BLaER1 treated with 17β-estradiol and CSF1 and Interleukin-3, amounts not matched to agents 10 nM and 100 nM (cell line): Measurements from ENCODE around the gene PZP.
"Not testable (repeated sequence)": the region's sequence is repeated elsewhere in the genome, so short reads cannot be mapped to it uniquely, and the experiment has no call there.

ENCODE experiments used
- H3K27ac ChIP-seq, 11 experiments: shearing (Covaris generic); formaldehyde crosslinking; 2 replicates each; pipeline ENCODE4 v1.8.1; 2022
- H3K27me3 ChIP-seq, 11 experiments: shearing (Covaris generic); formaldehyde crosslinking; 2 replicates each; pipeline ENCODE4 v1.8.1; 2022
- H3K36me3 ChIP-seq, 11 experiments: shearing (Covaris generic); formaldehyde crosslinking; 2 replicates each; pipeline ENCODE4 v1.8.1; 2022
- H3K4me1 ChIP-seq, 10 experiments: shearing (Covaris generic); formaldehyde crosslinking; 2 replicates each; pipeline ENCODE4 v1.8.1; 2022
- H3K4me2 ChIP-seq, 11 experiments: shearing (Covaris generic); formaldehyde crosslinking; 2 replicates each; pipeline ENCODE4 v1.8.1; 2022
- H3K4me3 ChIP-seq, 10 experiments: shearing (Covaris generic); formaldehyde crosslinking; 2 replicates each; pipeline ENCODE4 v1.8.1; 2022
- H3K9ac ChIP-seq, 11 experiments: shearing (Covaris generic); formaldehyde crosslinking; 2 replicates each; pipeline ENCODE4 v1.8.1; 2022
- H3K9me3 ChIP-seq, 11 experiments: shearing (Covaris generic); formaldehyde crosslinking; replicated peaks in 1 of 11; 2 replicates each; pipeline ENCODE4 v1.8.1; 2022
- H4K20me1 ChIP-seq, 11 experiments: shearing (Covaris generic); formaldehyde crosslinking; 2 replicates each; pipeline ENCODE4 v1.8.1; 2022
- Cebpa-rat ChIP-seq, 11 experiments: shearing (Covaris generic); IDR thresholded peaks; 2 replicates each; pipeline ENCODE4 v1.8.1; 2022

PZP gene

DNA sequence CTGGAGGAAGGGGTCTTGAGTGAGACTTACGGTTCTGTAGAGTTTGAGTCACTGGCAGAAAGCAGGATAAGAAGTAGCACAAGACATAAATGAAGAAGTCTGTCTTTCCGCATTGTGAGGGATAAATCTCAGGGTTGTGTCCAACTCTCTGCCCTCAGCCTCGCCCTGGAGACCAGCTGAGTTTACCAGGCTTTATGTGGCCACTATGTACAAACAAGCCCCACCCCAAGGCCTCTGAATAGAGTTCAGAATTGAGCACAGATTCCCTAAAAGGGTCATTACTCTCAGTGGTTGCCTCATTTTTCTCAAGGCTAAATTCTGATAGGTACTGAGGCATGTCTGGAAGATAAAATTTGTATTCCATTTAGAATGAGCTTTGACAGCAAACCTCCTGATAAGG is at the start of gene PZP:
Gene PZP, minus strand, starts transcription at position 167 of the 400 bp plus-strand sequence. Its CDS starts 54 bp downstream, at position 113.
- Histone ChIP-seq H3K27me3 (no peaks in the 10 kb centered on the region), H3K36me3 (no peaks in the 10 kb centered on the region), H4K20me1 (no peaks in the 10 kb centered on the region), H3K4me3 (no peak within 1 kb of the TSS), H3K4me1 (no peaks in the 10 kb centered on the region), H3K9me3 (peaks cover 0 to 5% (median 0%) of the 10 kb centered on the region in 11 experiments; a peak in 3 of 22 replicates), H3K4me2 (no peak within 1 kb of the TSS), H3K27ac (no peak within 1 kb of the TSS), H3K9ac (no peak within 1 kb of the TSS)
- TF ChIP-seq Cebpa-rat (IDR thresholded peaks at IDR 0.05) = no peak

DNA sequence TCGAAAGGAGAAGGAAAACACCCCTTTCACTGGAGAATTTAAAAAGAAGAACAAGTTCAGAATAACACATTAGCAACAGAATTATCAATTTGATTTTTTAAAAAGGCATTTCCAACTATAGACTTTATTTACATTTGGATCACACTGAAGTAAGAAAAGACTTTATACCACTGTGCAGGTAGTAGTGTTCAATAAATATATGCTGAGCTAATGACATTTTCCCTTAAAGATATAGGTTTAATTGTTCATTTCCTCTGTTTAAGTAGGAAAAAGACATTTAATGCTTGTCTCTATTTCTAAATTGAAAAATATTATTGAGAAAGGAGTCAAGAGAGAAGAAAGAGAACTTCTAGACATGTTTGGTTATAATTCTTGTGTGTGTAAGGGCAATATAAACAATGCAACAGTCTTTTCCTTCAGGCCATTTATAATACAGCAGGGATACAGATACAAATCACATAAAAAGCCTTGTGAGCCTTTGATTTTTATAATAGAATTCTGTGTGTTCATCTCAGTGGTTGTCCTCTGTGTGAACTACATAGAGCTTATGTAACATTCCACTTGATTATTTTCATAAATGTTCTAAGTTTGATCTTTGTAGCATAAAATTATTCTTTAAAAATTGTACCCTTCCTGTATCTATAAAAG is 48.7 kb upstream of the PZP start:
- Histone ChIP-seq H3K9me3 (no peaks in the 10 kb centered on the region), H3K4me1 (no peaks in the 10 kb centered on the region), H3K9ac (no peak overlapping the region), H4K20me1 (no peaks in the 10 kb centered on the region), H3K4me3 (no peak overlapping the region), H3K4me2 (no peak overlapping the region), H3K36me3 (no peaks in the 10 kb centered on the region), H3K27ac (no peak overlapping the region), H3K27me3 (no peaks in the 10 kb centered on the region)
- no peak for TF ChIP-seq Cebpa-rat (IDR thresholded peaks at IDR 0.05)

DNA sequence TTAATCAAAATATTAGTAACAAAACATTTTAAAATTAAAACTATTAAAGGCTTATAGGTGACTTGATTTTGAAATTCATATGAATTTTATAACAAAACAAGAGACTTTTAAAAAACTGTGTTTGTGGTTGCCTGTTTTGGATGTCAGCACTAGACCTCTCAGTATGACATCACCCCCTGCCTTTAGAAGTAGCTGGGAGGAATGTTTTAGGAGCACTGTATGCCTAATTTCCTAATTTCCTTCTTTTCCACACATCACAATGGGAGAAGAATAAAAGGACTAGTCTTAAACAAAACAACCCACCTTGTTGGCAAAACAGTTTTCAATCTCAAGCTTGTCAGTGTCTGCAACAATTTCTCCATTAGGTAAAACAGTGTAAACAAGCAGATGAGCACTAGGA is 48.1 kb upstream of the PZP start:
- Histone ChIP-seq H3K27me3 (no peaks in the 10 kb centered on the region), H3K9ac (no peak overlapping the region), H3K4me2 (no peak overlapping the region), H3K4me1 (no peaks in the 10 kb centered on the region), H4K20me1 (no peaks in the 10 kb centered on the region), H3K27ac (no peak overlapping the region), H3K36me3 (no peaks in the 10 kb centered on the region), H3K4me3 (no peak overlapping the region), H3K9me3 (no peaks in the 10 kb centered on the region)
- no peak for TF ChIP-seq Cebpa-rat (IDR thresholded peaks at IDR 0.05)

DNA sequence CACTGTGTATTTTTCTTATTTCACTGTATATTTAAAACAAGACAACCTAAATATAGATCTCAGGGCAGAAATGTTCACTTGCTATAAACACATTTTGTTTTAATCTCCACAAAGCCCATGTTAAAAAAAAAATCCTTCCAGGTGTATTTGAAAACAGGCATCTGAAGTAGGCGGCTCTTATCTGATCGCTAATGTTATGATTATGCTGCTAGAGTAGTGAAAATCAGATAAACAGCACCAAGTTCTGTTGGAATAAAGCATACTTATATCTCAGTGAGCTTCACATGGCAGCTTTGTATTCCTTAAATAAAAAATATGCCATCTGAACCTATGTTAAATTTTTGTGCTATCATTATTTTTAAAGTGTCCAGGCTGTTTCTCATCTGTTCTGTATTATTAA is 47.6 kb upstream of the PZP start:
- Histone ChIP-seq H4K20me1 (no peaks in the 10 kb centered on the region), H3K4me2 (no peak overlapping the region), H3K27ac (no peak overlapping the region), H3K4me1 (no peaks in the 10 kb centered on the region), H3K9me3 (no peaks in the 10 kb centered on the region), H3K4me3 (no peak overlapping the region), H3K9ac (no peak overlapping the region), H3K27me3 (no peaks in the 10 kb centered on the region), H3K36me3 (no peaks in the 10 kb centered on the region)
- TF ChIP-seq Cebpa-rat (IDR thresholded peaks at IDR 0.05) = no peak

DNA sequence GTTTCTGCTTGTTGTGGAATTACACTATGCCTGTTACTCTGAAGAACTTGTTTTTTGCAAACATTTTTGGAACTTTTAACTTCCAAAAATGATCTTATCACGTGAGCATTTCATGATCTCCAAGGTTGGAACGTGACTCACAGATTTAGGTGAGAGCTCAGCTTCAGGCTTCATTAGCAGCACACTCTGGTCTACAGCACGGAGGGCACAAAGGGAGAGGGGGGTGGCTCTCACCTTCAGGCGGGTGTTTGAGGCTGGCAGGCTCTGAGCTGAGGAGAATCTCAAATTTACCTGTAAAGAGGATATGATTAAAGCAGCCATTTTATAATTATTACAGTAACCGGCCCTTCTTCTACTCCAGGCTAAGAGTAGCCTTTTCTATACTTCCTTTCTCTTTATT is 45.3 kb upstream of the PZP start:
- H3K27me3 ChIP-seq = no peaks in the 10 kb centered on the region
- H4K20me1 ChIP-seq = no peaks in the 10 kb centered on the region
- no peaks in the 10 kb centered on the region for H3K4me1 ChIP-seq
- no peak overlapping the region for H3K9ac ChIP-seq
- no peak for TF ChIP-seq Cebpa-rat (IDR thresholded peaks at IDR 0.05)
- H3K9me3 ChIP-seq = no peaks in the 10 kb centered on the region
- no peak overlapping the region for H3K27ac ChIP-seq
- no peak overlapping the region for H3K4me2 ChIP-seq
- no peak overlapping the region for H3K4me3 ChIP-seq
- no peaks in the 10 kb centered on the region for H3K36me3 ChIP-seq

DNA sequence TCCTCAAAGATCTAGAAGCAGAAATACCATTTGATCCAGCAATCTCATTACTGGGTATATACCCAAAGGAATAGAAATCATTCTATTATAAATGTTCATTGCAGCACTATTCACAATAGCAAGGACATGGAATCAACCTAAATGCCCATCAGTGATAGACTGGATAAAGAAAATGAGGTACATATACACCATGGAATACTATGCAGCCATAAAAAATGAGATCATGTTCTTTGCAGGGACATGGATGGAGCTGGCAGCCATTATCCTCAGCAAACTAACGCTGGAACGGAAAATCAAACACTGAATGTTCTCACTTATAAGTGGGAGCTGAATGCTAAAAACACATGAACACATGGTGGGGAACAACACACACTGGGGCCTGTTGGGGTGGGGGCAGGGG is 44.6 kb upstream of the PZP start:
- not testable (repeated sequence) for H3K4me2 ChIP-seq, H3K27me3 ChIP-seq

DNA sequence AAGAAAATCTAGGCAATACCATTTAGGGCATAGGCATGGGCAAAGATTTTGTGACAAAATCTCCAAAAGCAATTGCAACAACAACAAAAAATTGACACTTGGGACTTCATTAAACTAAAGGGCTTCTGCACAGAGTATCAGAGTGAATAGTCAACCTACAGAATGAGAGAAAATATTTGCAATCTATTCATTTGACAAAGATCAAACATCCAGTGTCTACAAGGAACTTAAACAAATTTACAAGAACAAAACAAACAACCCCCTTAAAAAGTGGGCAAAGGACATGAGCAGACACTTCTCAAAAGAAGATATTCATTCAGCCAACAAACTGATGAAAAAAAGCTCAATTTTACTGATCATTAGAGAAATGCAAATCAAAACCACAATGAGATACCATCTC is 44.1 kb upstream of the PZP start:
- Histone ChIP-seq H3K4me3 (no peak overlapping the region), H3K4me1 (no peaks in the 10 kb centered on the region), H3K9ac (no peak overlapping the region), H4K20me1 (no peaks in the 10 kb centered on the region), H3K36me3 (no peaks in the 10 kb centered on the region), H3K9me3 (no peaks in the 10 kb centered on the region), H3K27ac (no peak overlapping the region), H3K4me2 (no peak overlapping the region), H3K27me3 (no peaks in the 10 kb centered on the region)
- no peak for TF ChIP-seq Cebpa-rat (IDR thresholded peaks at IDR 0.05)

More for the DNA sequence above, 44.6 kb upstream of the PZP start:
- not testable (repeated sequence) for H3K4me3 ChIP-seq, H3K36me3 ChIP-seq, H3K9ac ChIP-seq, H3K9me3 ChIP-seq, H3K4me1 ChIP-seq, H4K20me1 ChIP-seq, H3K27ac ChIP-seq

DNA sequence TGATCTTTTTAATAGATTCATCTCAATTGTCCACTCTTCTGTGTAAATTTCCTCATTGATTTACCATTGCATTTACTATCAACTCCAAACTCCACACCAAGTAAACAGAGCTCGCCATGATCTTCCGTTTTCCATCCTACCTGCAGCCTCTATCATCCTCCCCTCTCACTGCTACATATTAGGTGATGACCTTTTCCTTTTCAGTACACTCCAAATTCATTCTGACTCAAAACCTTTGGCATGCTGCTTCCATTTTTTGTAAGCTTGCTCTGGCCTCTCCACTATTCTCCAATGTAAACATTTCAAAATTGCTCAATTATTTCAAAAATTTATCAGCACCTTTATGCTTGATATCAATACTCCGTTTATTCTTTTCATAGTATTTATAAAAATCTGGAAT is 40.2 kb upstream of the PZP start:
- Histone ChIP-seq H3K9ac (no peak overlapping the region), H3K4me1 (no peaks in the 10 kb centered on the region), H3K27me3 (no peaks in the 10 kb centered on the region), H3K9me3 (no peaks in the 10 kb centered on the region), H4K20me1 (no peaks in the 10 kb centered on the region), H3K4me3 (no peak overlapping the region), H3K36me3 (no peaks in the 10 kb centered on the region), H3K27ac (no peak overlapping the region), H3K4me2 (no peak overlapping the region)
- TF ChIP-seq Cebpa-rat (IDR thresholded peaks at IDR 0.05) = no peak

DNA sequence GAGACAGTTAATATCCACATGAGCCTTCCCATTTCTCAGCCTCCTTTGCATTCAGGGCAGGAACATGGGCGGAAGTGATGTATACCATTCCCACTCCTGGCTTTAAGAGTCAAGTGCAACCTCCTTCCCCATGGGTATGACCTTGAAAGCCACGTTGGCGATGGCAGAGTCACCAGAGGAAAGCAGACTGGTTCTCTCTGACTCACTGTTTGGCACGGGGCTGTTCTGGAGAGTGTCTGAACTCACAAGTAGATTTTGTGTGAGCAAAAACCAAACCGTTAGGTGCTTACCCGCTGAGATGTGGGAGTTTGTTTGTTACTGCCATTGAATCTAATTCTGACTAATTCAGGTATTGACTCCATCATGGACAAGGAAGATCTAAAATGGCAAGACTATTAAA is 36.7 kb upstream of the PZP start:
- H3K4me1 ChIP-seq = no peaks in the 10 kb centered on the region
- H3K9ac ChIP-seq = no peak overlapping the region
- H3K4me3 ChIP-seq = no peak overlapping the region
- H3K27ac ChIP-seq = no peak overlapping the region
- H3K9me3 ChIP-seq = no peaks in the 10 kb centered on the region
- H4K20me1 ChIP-seq = no peaks in the 10 kb centered on the region
- no peaks in the 10 kb centered on the region for H3K36me3 ChIP-seq
- H3K4me2 ChIP-seq = no peak overlapping the region
- H3K27me3 ChIP-seq = no peaks in the 10 kb centered on the region
- no peak for TF ChIP-seq Cebpa-rat (IDR thresholded peaks at IDR 0.05)

DNA sequence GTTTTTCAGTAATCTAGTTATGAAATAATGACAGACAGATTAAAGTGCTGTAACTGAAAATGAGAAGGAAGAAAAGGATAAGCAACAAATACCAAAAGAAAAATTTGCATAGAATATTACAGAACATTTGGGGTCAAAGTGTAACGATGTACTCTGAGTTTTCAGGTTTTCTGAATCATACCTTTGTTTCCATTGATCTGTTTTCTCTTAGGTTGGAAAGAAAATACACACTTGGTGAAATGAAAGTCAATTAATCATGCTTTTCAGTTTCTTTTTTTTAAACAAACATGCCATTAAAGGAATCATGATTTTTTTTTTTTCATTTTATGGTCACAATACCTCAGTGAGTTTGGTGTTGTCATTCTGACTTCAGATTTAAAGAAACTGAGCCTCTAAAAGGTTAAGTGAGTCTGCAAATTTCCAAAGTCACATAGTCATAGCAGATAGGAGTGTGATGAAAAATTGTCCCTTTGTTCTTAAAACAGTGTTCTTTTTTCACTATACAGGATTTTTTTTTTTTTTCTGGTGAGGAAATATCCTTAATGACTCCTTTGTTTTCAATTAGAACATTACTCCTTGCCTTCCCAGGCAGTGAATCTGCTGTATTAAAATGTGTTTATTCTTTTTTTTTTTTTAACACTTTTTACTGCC is 35.9 kb upstream of the PZP start:
- Histone ChIP-seq H3K9me3 (no peaks in the 10 kb centered on the region), H3K4me3 (no peak overlapping the region)

More for the DNA sequence above, 35.9 kb upstream of the PZP start:
- no peaks in the 10 kb centered on the region for H3K27me3 ChIP-seq
- no peaks in the 10 kb centered on the region for H3K36me3 ChIP-seq
- TF ChIP-seq Cebpa-rat (IDR thresholded peaks at IDR 0.05) = no peak
- no peak overlapping the region for H3K4me2 ChIP-seq
- H4K20me1 ChIP-seq = no peaks in the 10 kb centered on the region
- H3K4me1 ChIP-seq = no peaks in the 10 kb centered on the region
- H3K9ac ChIP-seq = no peak overlapping the region
- no peak overlapping the region for H3K27ac ChIP-seq
